Measurements from ENCODE around the gene OXCT1.

- TF ChIP-seq CTCF (conservative IDR thresholded peaks at IDR 0.05) (no peak), ZFX (IDR thresholded peaks at IDR 0.05) (no peak)
These were observed 75.8 kb downstream of the OXCT1 start for GRCh38 chr5:41794471-41794870.
